HG03025 (cell line): ENCODE results near the gene DLGAP4.

Source experiments
- ATAC-seq: cut with Tn5 transposase; IDR thresholded peaks from one replicate; pipeline ENCODE4 v1.9.1; 2021; ENCODE audit warnings: mild to moderate bottlenecking, moderate library complexity; ENCODE audit not compliant: unreplicated experiment, low FRiP score

The DLGAP4 gene

GRCh38 chr20:36399147-36399968 lies 93.2 kb downstream of the DLGAP4 start:
- no peak for ATAC-seq

DNA sequence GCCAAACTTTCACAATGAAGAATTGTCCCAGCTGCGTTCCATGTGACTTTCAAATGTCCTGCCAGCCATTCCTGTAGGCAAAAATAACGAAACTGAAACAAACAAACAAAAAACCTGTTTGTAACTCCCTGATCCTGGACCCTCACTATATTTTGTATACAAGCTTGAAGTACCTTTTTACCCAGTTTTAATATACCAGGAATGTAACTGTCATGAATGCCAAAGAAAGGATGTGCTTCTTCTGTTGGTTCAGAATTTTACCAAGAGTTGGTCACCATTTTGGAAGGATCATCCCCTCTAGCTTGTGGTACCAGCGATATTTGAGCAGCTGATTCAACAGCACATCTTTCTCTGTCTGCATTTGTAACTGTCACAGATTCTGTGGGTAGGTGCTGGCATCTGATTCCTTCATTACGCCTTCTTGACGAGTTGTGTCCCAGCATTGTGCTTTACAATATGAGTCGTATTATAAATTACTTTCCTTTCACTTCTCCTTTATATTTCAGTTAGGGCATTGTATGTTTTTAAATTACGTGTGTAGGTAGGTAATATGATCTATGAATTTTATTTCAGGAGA lies 93.9 kb downstream of the DLGAP4 start:
- no peak for ATAC-seq

GRCh38 chr20:36400909-36401735 lies 95.0 kb downstream of the DLGAP4 start:
- ATAC-seq = no peak

- ATAC-seq = no peak
Observed at GRCh38 chr20:36402708-36403107, 96.6 kb downstream of the DLGAP4 start.

- no peak for ATAC-seq
Observed at GRCh38 chr20:36404435-36404978, 98.4 kb downstream of the DLGAP4 start.

- ATAC-seq = no peak
Observed at GRCh38 chr20:36405255-36405654, 99.1 kb downstream of the DLGAP4 start.

DNA sequence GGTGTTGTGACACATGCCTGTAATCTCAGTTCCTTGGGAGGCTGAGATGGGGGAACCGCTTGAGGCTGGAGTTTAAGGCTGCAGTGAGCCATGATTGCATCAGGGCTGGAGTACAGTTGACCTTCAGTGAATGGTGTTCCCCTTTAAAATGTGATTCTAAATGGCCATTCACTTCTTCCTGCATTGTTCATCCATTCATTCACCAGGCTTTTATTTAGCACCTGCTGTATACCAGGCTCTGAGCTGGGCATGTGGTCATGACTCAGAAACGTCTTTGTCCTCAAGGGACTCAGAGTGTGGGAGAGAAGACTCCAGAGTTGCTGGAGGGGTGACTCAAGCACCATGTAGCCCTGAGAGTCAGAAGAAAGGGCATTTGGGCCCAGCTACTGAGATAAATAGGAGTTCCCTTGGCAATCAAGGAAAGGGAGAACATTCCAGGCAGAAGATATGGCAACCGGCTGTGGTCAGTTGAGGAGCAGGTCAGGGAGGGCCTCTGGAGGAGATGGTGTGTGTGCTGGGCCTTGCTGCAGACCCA lies 101.1 kb downstream of the DLGAP4 start:
- no peak for ATAC-seq

- ATAC-seq = no peak
Observed at GRCh38 chr20:36408219-36408618, 102.1 kb downstream of the DLGAP4 start.

DNA sequence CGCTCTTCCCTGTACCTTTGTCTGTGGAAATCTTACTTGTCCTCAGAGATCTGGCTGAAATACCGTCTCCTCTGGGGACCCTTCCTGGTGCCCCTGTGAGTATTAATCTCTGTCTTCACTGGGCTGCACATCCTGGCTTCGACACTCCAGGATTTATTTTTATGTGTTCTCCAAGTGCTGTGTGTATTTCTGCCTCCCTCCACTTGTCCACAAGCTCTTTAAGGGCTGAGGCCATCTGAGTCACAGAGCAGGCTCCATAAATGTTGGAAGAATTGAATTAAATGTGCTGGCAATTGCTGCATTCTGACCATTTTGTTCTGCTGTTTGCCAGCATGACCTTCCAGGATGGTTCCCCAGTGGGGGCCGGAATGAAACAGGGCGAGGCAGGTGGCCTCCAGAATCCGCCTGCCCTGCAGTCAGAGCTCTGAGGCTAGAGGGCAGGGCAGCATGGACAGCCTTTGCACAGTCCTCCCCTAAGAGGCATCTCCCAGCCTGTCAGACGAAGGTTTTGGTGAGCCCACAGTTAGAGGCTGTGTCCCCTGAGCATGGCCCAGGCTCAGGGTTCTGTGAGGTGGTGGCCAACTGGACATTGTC lies 105.8 kb downstream of the DLGAP4 start:
- ATAC-seq = no peak

DNA sequence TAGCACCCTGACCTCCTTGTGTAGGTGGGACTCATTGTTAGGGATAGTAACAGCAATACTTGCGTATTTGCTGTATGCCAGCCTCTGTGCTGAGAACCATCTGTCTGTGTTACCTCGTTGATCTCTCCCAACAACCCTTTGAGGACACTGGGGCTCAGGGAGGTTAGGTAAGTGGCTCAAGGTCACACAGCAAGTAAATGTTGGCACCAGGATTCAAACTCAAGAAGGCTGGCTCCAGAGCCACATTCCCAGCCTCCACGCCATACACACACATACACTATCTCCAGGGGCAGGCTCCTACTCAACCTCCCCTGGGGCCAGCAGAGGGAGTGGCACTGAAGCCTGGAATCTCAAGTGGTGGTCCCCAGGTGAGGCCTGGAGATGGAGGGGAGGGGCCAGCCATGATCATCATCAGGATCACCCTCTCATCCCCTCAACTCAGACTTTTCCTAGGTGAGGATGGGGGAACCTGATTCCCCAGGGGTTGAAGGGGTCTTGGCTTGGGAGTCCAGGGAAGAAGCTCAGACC lies 109.4 kb downstream of the DLGAP4 start:
- ATAC-seq = no peak

DNA sequence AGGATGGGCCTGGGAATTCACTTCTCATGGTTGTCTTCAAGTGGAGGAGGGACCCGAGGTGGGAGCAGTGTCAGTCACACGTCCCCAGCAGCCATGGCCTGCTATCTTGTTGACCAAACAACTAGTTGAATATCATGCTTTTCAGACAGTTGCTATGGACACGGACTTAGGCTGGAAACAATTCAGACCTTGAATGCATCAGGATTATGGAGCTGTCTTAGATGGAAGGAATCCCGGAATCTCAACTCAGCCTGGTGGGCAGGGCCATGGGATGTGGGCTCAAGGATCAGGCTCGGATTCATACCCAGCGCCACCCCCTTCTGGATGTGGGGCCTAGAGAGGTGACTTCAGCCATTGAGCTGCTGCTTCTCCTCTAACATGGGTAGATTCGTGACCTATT lies 112.6 kb downstream of the DLGAP4 start:
- ATAC-seq = no peak

DNA sequence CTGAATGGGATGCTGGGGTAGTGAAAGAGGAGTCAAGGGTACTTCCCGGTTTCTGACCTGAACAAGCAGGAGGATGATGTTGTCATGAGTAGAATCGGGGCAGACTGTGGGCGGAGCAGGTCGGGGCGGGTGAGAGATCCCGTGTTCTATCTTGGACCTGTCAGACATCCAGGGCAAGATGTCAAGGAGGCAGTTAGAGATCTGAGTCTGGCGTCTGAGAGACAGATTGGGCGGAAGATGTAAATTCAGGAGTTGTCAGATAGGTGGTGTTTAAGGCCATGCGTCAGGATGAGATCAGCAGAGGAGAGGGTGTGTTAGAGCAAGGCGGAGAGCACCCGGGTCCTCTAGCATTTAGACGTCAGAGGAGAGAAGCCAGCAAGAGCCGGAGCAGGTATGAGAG lies 115.5 kb downstream of the DLGAP4 start:
- ATAC-seq = no peak

DNA sequence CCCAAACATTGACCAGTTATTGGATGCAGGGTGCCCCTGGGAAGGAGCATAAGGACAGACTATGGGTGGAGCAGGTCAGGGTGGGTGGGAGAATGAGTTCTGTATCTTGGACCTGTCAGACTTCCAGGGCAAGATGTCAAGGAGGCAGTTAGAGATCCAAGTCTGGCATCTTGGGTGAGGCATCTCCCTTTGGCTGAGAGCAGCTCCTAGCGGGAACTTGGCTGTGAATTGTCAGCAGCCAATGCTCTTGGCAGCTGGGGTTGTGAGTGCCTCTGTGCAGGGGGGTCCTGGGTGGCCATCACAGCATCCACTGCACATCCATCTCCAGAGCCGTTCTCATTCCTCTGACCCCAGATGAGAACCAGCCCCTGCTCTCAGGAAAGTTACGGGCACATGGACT lies 118.2 kb downstream of the DLGAP4 start:
- no peak for ATAC-seq

DNA sequence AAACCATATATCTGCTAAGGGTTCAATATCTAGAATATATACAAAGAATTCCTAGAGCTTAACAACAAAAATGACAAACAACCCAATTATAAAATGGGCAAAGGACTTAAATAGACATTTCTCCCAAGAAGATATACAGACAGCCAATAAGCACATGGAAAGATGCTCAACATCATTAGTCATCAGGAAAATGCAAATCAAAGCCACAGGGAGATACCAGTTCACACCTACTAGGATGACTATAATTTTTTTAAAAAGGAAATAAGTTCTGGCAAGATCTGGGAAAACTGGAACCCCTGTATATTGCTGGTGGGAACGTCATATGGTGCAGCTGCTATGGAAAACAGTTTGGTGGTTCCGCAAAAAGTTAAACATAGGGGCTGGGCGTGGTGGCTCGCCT lies 119.0 kb downstream of the DLGAP4 start:
- ATAC-seq = no peak

DNA sequence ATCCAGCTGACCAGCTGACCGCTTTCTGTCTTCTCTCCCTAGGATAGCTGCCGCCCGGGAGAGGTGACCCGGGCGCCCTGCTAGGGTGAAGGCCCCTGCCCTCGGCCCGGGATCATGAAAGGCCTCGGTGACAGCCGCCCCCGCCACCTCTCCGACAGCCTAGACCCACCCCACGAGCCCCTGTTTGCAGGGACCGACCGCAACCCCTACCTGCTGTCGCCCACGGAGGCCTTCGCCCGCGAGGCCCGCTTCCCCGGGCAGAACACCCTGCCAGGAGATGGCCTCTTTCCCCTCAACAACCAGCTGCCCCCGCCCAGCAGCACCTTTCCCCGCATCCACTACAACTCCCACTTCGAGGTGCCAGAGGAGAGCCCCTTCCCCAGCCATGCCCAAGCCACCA lies 125.5 kb downstream of the DLGAP4 start:
- no peak for ATAC-seq

- ATAC-seq = no peak
Observed at GRCh38 chr20:36432096-36432495, 126.0 kb downstream of the DLGAP4 start.

DNA sequence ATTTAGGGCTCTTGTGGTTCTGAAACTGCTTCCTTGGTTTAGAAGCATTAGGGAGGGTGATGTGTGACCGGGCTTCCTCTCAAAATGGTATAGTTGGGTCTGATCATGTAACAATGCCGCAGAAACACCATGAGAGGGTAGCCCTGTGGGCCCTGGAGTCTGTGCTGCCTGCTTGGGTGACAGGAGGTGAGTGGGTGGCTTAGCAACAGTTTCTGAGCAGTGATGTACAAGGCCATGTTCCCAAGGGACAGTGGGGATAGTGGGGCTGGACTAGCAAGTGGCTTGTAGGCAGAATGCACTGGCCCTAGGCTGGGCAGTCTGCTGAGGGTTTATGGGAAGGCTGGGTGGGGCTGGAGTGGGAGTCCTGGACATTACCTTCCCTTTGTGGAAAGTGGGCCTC lies 128.2 kb downstream of the DLGAP4 start:
- ATAC-seq = no peak

DNA sequence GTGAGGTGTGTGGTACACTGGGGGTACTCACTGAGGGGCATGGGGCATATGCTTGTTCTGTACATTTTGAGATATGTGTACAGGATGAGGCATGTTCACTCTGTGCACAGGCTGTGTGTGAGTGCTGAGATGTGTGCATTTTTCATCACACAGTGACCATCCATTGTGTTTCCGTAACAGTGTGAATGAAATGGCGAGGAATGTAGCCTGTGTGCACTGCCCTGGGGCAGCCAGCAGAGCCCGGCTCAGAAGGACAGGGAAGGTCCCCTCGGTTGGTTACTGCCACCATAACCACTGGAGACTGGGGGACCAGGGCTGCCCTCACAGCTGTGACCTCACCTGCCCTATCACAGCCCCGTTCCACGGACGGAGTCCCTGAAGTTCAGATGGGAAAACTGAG lies 129.0 kb downstream of the DLGAP4 start:
- no peak for ATAC-seq

DNA sequence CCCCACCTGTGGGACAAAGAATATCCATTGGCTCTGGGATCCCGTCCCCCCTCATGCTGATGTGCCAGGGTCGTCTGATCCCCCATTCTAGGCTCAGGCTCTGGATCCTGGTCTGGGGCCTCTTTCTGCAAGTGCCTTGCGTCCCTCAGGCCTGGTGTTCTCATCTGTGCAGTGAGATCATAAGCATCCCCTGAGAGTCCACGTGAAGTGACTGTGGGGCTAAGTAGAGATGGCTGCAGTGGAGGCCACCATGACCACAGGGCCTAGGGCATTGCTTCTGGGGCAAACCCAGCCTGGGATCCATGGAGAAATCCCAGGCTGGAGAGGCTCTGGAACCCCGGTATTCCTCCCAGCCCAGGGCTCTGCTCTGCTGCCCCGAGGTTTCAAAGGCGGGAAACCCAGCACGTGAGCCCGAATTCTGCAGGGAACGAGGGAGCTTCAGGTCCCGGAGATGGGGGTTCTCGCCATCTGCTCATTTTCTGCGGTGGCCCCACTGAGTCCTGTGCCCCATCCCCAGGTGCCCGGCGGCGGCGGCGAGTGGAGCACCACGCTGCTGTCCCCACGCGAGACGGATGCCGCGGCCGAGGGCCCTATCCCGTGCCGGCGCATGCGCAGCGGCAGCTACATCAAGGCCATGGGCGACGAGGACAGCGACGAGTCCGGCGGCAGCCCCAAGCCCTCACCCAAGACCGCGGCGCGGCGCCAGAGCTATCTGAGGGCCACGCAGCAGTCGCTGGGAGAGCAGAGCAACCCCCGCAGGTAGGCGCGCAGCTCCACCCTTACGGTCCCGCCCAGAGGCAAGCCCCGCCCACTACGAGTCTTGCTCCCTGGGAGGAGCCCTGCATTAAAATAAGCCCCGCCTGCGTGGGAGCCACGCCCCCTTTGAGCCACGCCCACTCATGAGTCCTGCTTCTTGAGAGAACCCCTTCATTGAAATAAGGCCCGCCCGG lies 129.7 kb downstream of the DLGAP4 start:
- ATAC-seq = no peak
